ENCODE data around the gene PNLIPRP2.

- TF ChIP-seq GATA2 (IDR thresholded peaks at IDR 0.05; ENCODE audit: low read depth, low read length), result no peak
- no peak for TF ChIP-seq GATA3 (IDR thresholded peaks at IDR 0.05; ENCODE audit: low read depth, low read length)
These were observed 12.5 kb downstream of the PNLIPRP2 start for GRCh38 chr10:116633216-116633600.

All from SH-SY5Y (cell line).